Testis (tissue), 3 donors: ENCODE measurements around the gene MS4A10. TPM values are rescaled to one million over a fixed set of nuclear protein-coding genes. Genes with fewer than 3 reads are reported as not detected.

ENCODE experiments used
- DNase-seq: peaks from one replicate; pipeline ENCODE4 v3.0.0-alpha.2; 2019
- H3K27ac ChIP-seq, 2 donors: fragments of 200-600 bp; sonication (generic); one replicate each; pipeline ENCODE4 v1.5.1; 2019
- H3K27me3 ChIP-seq: fragments of 200-600 bp; sonication (generic); one replicate; pipeline ENCODE4 v1.5.1; 2019
- H3K36me3 ChIP-seq: fragments of 200-600 bp; sonication (generic); one replicate; pipeline ENCODE4 v1.5.1; 2017; ENCODE audit warnings: low read depth; ENCODE audit errors: missing control alignments
- H3K4me1 ChIP-seq: fragments of 200-600 bp; sonication (generic); one replicate; pipeline ENCODE4 v1.5.1; 2019
- H3K4me3 ChIP-seq, 2 donors: fragments of 200-600 bp; sonication (generic); one replicate each; pipeline ENCODE4 v1.5.1; 2017 to 2019
- H3K9me3 ChIP-seq: fragments of 200-600 bp; sonication (generic); one replicate; pipeline ENCODE4 v1.5.1; 2017
- CTCF ChIP-seq, 3 experiments: fragments of 450-650 bp in 2 of 3; fragments of 200-600 bp in 1 of 3; sonication (generic) in 1 of 3; IDR thresholded peaks; one replicate each; pipeline ENCODE4 v1.5.1; 2016 to 2019; ENCODE audit warnings: antibody characterized with exemption in 3 of 3, mild to moderate bottlenecking in 2 of 3, moderate library complexity in 1 of 3
- POLR2A ChIP-seq: fragments of 450-650 bp; IDR thresholded peaks from one replicate; pipeline ENCODE4 v1.6.1; 2017; ENCODE audit warnings: antibody characterized with exemption, mild to moderate bottlenecking, moderate library complexity
- WGBS, 2 donors: methylation state at CpG; one replicate each; pipeline ENCODE4 v1.1.5; 2018; 5-methylcytosine and 5-hydroxymethylcytosine counted together
- intact Hi-C: fragments of 100-400 bp; cut with DNase I; formaldehyde crosslinking; loops from one replicate; pipeline ENCODE4 v1.15.1; 2023; ENCODE audit warnings: low total_unique reads
- polyA plus RNA-seq: library from polyadenylated mRNA; stranded (reverse); fragments of 350-450 nt; fragmentation: Illumina TruSeq; extraction: RNeasy Lipid Tissue Mini Kit (QIAGEN cat#74804); gene quantifications from one replicate; pipeline ENCODE4 v1.2.3, GENCODE V29; 2014; ENCODE audit warnings: low read depth, low replicate concordance; ENCODE audit not compliant: insufficient read depth
- total RNA-seq, 2 donors: library from RNA; depleted of rRNA; stranded (reverse); fragments of >200 nt; gene quantifications; one replicate each; pipeline ENCODE4 v1.2.3, GENCODE V29; 2016

MS4A10 gene
- total and polyA plus RNA-seq, 3 donors from 2014 or later: 0.25 TPM; not detected in 2

- 95% methylated on average over 5 of the region's 5 CpGs for WGBS, 2 donors
- Histone ChIP-seq H3K27ac (no peak overlapping the region), H3K36me3 (no peaks in the 10 kb centered on the region), H3K4me1 (no peaks in the 10 kb centered on the region), H3K9me3 (no peaks in the 10 kb centered on the region), H3K27me3 (no peaks in the 10 kb centered on the region), H3K4me3 (no peak overlapping the region)
- no peak for TF ChIP-seq POLR2A
- DNase-seq: no peak
- intact Hi-C loops: no loop called here
Measured at GRCh38 chr11:60765355-60765754, 19.8 kb upstream of the MS4A10 start.

- no peak for DNase-seq
- no peak overlapping the region for H3K27ac ChIP-seq
- intact Hi-C loops: no loop called here
- H3K9me3 ChIP-seq: no peaks in the 10 kb centered on the region
- no peaks in the 10 kb centered on the region for H3K36me3 ChIP-seq
- 56 to 65% methylated on average over 10 of the region's 10 CpGs for WGBS, 2 donors
- H3K4me3 ChIP-seq: no peak overlapping the region
- no peaks in the 10 kb centered on the region for H3K27me3 ChIP-seq
- H3K4me1 ChIP-seq: no peaks in the 10 kb centered on the region
- TF ChIP-seq CTCF (IDR thresholded peaks at IDR 0.05) (no peak), POLR2A (no peak)
Measured at GRCh38 chr11:60766547-60766946, 18.6 kb upstream of the MS4A10 start.

GRCh38 chr11:60767388-60767811 is 17.7 kb upstream of the MS4A10 start:
- Histone ChIP-seq H3K27me3 (no peaks in the 10 kb centered on the region), H3K36me3 (no peaks in the 10 kb centered on the region), H3K27ac (no peak overlapping the region), H3K4me3 (peak overlapping the region; percentile 12 to 31), H3K9me3 (no peaks in the 10 kb centered on the region), H3K4me1 (no peaks in the 10 kb centered on the region)
- intact Hi-C loops: no loop called here
- TF ChIP-seq POLR2A (no peak), CTCF (IDR thresholded peaks at IDR 0.05) (peak in 2 of 3 experiments; percentile 16 to 45)
- 20% methylated on average over 21 of the region's 26 CpGs; no CpG with 5 or more reads in 1 of the 2 donors for WGBS, 2 donors
- peak; percentile 49 for DNase-seq

GRCh38 chr11:60768202-60768601 is 16.9 kb upstream of the MS4A10 start:
- intact Hi-C loops: no loop called here
- H3K36me3 ChIP-seq: no peaks in the 10 kb centered on the region
- no peak overlapping the region for H3K4me3 ChIP-seq
- DNase-seq: no peak
- H3K9me3 ChIP-seq: no peaks in the 10 kb centered on the region
- TF ChIP-seq POLR2A (no peak), CTCF (IDR thresholded peaks at IDR 0.05) (no peak)
- 88 to 93% methylated on average over 4 to 8 of the region's 8 CpGs for WGBS, 2 donors
- no peaks in the 10 kb centered on the region for H3K27me3 ChIP-seq
- no peak overlapping the region for H3K27ac ChIP-seq
- H3K4me1 ChIP-seq: peaks cover 5% of the 10 kb centered on the region

- WGBS, 2 donors: 71 to 74% methylated on average over 4 of the region's 4 CpGs
- intact Hi-C loops: no loop called here
- DNase-seq: no peak
Measured at GRCh38 chr11:60769273-60769672, 15.9 kb upstream of the MS4A10 start.

More at GRCh38 chr11:60769273-60769672, 15.9 kb upstream of the MS4A10 start:
- Histone ChIP-seq H3K4me3 (no peak overlapping the region), H3K9me3 (no peaks in the 10 kb centered on the region), H3K27ac (no peak overlapping the region), H3K27me3 (no peaks in the 10 kb centered on the region), H3K36me3 (no peaks in the 10 kb centered on the region), H3K4me1 (peaks cover 5% of the 10 kb centered on the region)
- TF ChIP-seq CTCF (IDR thresholded peaks at IDR 0.05) (no peak), POLR2A (no peak)
